CD14-positive monocyte (primary cell): ENCODE measurements around the gene TBC1D12. TPM values are rescaled to one million over a fixed set of nuclear protein-coding genes. Genes with fewer than 3 reads are reported as not detected.

ENCODE experiments used
- DNase-seq, 3 donors: peaks; one replicate each; pipeline ENCODE4 v3.0.0-alpha.2; 2011 to 2022
- H2AFZ ChIP-seq: 2 replicates; pipeline ENCODE4 v1.6.0; 2012; ENCODE audit warnings: mild to moderate bottlenecking, low read depth, low read length, inconsistent platforms; ENCODE audit not compliant: insufficient read depth, poor library complexity, severe bottlenecking
- H3K27ac ChIP-seq, 2 donors: 1 replicate in 1 of 2; 2 replicates in 1 of 2; pipeline ENCODE4 v1.5.1; 2012 to 2013; ENCODE audit warnings: low read length in 2 of 2, control low read depth in 1 of 2, inconsistent platforms in 1 of 2, low read depth in 1 of 2, mild to moderate bottlenecking in 1 of 2
- H3K27me3 ChIP-seq, 2 donors: one replicate each; pipeline versions ENCODE4 v1.6.0 to v1.6.1; 2011 to 2013; ENCODE audit warnings: low read length in 2 of 2; ENCODE audit not compliant: control insufficient read depth in 2 of 2, insufficient read depth in 2 of 2
- H3K36me3 ChIP-seq, 2 donors: replicated peaks in 1 of 2; 1 replicate in 1 of 2; 2 replicates in 1 of 2; pipeline versions ENCODE4 v1.5.1 to v1.6.1; 2012 to 2013; ENCODE audit warnings: low read length in 2 of 2, control low read depth in 1 of 2, inconsistent platforms in 1 of 2, mild to moderate bottlenecking in 1 of 2; ENCODE audit not compliant: insufficient read depth in 2 of 2, control insufficient read depth in 1 of 2
- H3K4me1 ChIP-seq, 2 donors: 1 replicate in 1 of 2; 2 replicates in 1 of 2; pipeline versions ENCODE4 v1.5.1 to v1.6.1; 2012 to 2013; ENCODE audit warnings: low read length in 2 of 2, control low read depth in 1 of 2, inconsistent platforms in 1 of 2, mild to moderate bottlenecking in 1 of 2, moderate library complexity in 1 of 2; ENCODE audit not compliant: insufficient read depth in 2 of 2, control insufficient read depth in 1 of 2
- H3K4me2 ChIP-seq: replicated peaks from 2 replicates; pipeline ENCODE3; 2012; ENCODE audit warnings: low read length, moderate library complexity, mild to moderate bottlenecking; ENCODE audit not compliant: poor library complexity, severe bottlenecking; ENCODE audit errors: extremely low read depth
- H3K4me3 ChIP-seq, 3 experiments: fragments of 200-600 bp in 1 of 3; sonication (generic) in 1 of 3; replicated peaks in 1 of 3; 1 replicate in 2 of 3; 2 replicates in 1 of 3; pipeline ENCODE4 v1.5.1; 2011 to 2013; ENCODE audit warnings: low read length in 3 of 3, mild to moderate bottlenecking in 3 of 3, control low read depth in 2 of 3, low read depth in 2 of 3, inconsistent platforms in 1 of 3, moderate library complexity in 1 of 3
- H3K79me2 ChIP-seq: 2 replicates; pipeline ENCODE4 v1.6.0; 2012; ENCODE audit warnings: mild to moderate bottlenecking, control low read depth, inconsistent platforms, low read length, moderate library complexity; ENCODE audit not compliant: insufficient read depth
- H3K9ac ChIP-seq: 2 replicates; pipeline ENCODE4 v1.6.0; 2017; ENCODE audit warnings: low read length, mild to moderate bottlenecking; ENCODE audit not compliant: insufficient read depth, poor library complexity, severe bottlenecking
- H3K9me3 ChIP-seq, 2 donors: replicated peaks in 1 of 2; 1 replicate in 1 of 2; 2 replicates in 1 of 2; pipeline versions ENCODE4 v1.5.1 to v1.6.1; 2012 to 2013; ENCODE audit warnings: low read length in 2 of 2, control low read depth in 1 of 2; ENCODE audit not compliant: control insufficient read depth in 1 of 2, insufficient read depth in 1 of 2
- H4K20me1 ChIP-seq: 2 replicates; pipeline ENCODE4 v1.6.0; 2012; ENCODE audit warnings: mild to moderate bottlenecking, low read length, control low read depth, moderate library complexity; ENCODE audit not compliant: insufficient read depth
- H3K27ac Mint-ChIP-seq, 7 donors: one replicate each; pipeline ENCODE4 v1.8.0; 2020; ENCODE audit warnings: mild to moderate bottlenecking in 7 of 7, mixed read lengths in 7 of 7, moderate library complexity in 6 of 7, inconsistent platforms in 2 of 7
- H3K27me3 Mint-ChIP-seq, 3 donors: one replicate each; pipeline ENCODE4 v1.8.0; 2021 to 2022; ENCODE audit warnings: low read depth in 3 of 3, mild to moderate bottlenecking in 3 of 3, mixed read lengths in 3 of 3, moderate library complexity in 3 of 3, inconsistent platforms in 1 of 3
- H3K36me3 Mint-ChIP-seq, 2 donors: one replicate each; pipeline ENCODE4 v1.8.0; 2020; ENCODE audit warnings: mixed read lengths in 2 of 2, inconsistent platforms in 1 of 2, mild to moderate bottlenecking in 1 of 2
- H3K4me1 Mint-ChIP-seq: one replicate; pipeline ENCODE4 v1.8.0; 2020; ENCODE audit warnings: mild to moderate bottlenecking, mixed read lengths
- H3K4me3 Mint-ChIP-seq, 2 donors: one replicate each; pipeline ENCODE4 v1.8.0; 2020; ENCODE audit warnings: mild to moderate bottlenecking in 2 of 2, mixed read lengths in 2 of 2, moderate library complexity in 1 of 2
- H3K9me3 Mint-ChIP-seq, 7 donors: one replicate each; pipeline ENCODE4 v1.8.0; 2020 to 2022; ENCODE audit warnings: mixed read lengths in 7 of 7, mild to moderate bottlenecking in 6 of 7, moderate library complexity in 6 of 7, inconsistent platforms in 2 of 7
- CTCF ChIP-seq: fragments of 200-600 bp; IDR thresholded peaks from one replicate; pipeline ENCODE4 v1.8.0; 2022; ENCODE audit warnings: antibody characterized with exemption, mild to moderate bottlenecking
- WGBS: methylation state at CpG from one replicate; pipeline ENCODE4 v1.1.5; 2013; ENCODE audit warnings: missing lambda C conversion rate; ENCODE audit not compliant: insufficient coverage; 5-methylcytosine and 5-hydroxymethylcytosine counted together
- intact Hi-C, 2 donors: fragments of 100-400 bp; cut with micrococcal nuclease; formaldehyde crosslinking; loops; one replicate each; pipeline versions ENCODE4 v1.15.0 to v1.15.1; 2023
- polyA plus RNA-seq, 3 donors: library from polyadenylated mRNA; depleted of rRNA in 1 of 3; unstranded in 2 of 3; stranded (reverse) in 1 of 3; fragments of 300-500 nt in 2 of 3; fragments of >200 nt in 1 of 3; fragmentation: Illumina TruSeq in 2 of 3; gene quantifications; 1 replicate in 2 of 3; 2 replicates in 1 of 3; pipeline ENCODE4 v1.2.3, GENCODE V29; 2012 to 2021

Gene TBC1D12
- polyA plus RNA-seq, 3 donors, result 3.1 to 10.5 (median 3.4) TPM

DNA sequence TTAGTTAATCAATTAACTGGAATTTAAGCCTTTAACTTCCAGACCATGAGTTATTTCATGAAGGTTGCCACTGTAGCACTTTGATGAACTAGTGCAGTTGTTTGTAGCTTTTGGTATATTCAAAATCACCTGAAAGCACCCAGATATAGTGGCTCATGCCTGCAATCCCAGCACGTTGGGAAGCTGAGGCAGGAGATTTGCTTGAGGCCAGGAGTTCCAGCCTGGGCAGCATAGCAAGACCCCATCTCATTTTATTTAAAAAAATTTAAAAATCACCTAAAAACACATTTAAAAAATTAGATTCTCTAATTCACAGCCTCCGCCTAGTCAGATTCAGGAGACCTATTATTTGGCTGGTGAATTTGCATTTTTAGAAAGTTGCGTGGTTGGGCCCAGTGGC is 9.0 kb downstream of the TBC1D12 start:
- H3K27ac ChIP-seq, result no peak overlapping the region
- H3K4me1 Mint-ChIP-seq, result no peaks in the 10 kb centered on the region
- no CpG with 5 or more reads among the region's 3 CpGs for WGBS
- H3K4me3 ChIP-seq, result no peak overlapping the region
- H2AFZ ChIP-seq, result no peak overlapping the region
- intact Hi-C loops, result no loop called here
- H3K4me3 Mint-ChIP-seq, result no peak overlapping the region
- TF ChIP-seq CTCF, result no peak
- H3K36me3 ChIP-seq, result no peaks in the 10 kb centered on the region
- H3K36me3 Mint-ChIP-seq, result peaks cover 0 to 2% of the 10 kb centered on the region in 2 donors
- no peak overlapping the region for H3K27ac Mint-ChIP-seq
- no peaks in the 10 kb centered on the region for H3K9me3 Mint-ChIP-seq
- peaks cover 94% of the 10 kb centered on the region for H4K20me1 ChIP-seq
- peaks cover 4 to 10% (median 6%) of the 10 kb centered on the region in 3 donors for H3K27me3 Mint-ChIP-seq
- H3K9ac ChIP-seq, result no peak overlapping the region
- no peaks in the 10 kb centered on the region for H3K27me3 ChIP-seq
- peaks cover 48% of the 10 kb centered on the region for H3K79me2 ChIP-seq
- no peaks in the 10 kb centered on the region for H3K4me1 ChIP-seq
- H3K4me2 ChIP-seq, result no peak overlapping the region
- no peak for DNase-seq
- no peaks in the 10 kb centered on the region for H3K9me3 ChIP-seq

DNA sequence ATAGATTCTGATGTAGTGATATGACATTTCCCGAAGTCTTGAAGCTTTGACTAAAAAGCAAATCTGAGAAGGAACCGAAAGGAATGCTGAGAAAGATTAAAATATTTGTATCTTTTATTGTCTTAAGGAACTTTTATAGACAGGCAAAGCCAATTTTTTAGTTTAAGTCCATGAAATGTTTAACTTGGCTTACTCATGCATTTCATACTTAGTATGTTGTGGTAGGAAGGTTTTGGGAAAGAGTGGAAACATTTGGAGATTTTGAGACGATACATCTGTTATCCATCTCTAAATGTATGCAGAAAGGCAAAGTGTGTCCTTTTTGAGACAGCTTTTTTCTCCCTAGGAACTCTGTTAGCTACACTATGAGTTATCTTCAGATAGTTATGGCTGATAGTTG is 10.1 kb downstream of the TBC1D12 start:
- intact Hi-C loops, result no loop called here
- Mint-ChIP-seq H3K4me3 (no peak overlapping the region), H3K27ac (no peak overlapping the region), H3K27me3 (peaks cover 2 to 16% (median 5%) of the 10 kb centered on the region in 3 donors), H3K36me3 (peaks cover 0 to 2% of the 10 kb centered on the region in 2 donors), H3K4me1 (no peaks in the 10 kb centered on the region), H3K9me3 (no peaks in the 10 kb centered on the region)
- no peak overlapping the region for H3K4me2 ChIP-seq
- no peaks in the 10 kb centered on the region for H3K9me3 ChIP-seq
- no peak overlapping the region for H3K9ac ChIP-seq
- H4K20me1 ChIP-seq, result peaks cover 94% of the 10 kb centered on the region
- no peak overlapping the region for H3K4me3 ChIP-seq
- DNase-seq, result no peak
- no peak overlapping the region for H2AFZ ChIP-seq
- no peak overlapping the region for H3K27ac ChIP-seq
- no peaks in the 10 kb centered on the region for H3K4me1 ChIP-seq
- no CpG with 5 or more reads among the region's 3 CpGs for WGBS
- peaks cover 40% of the 10 kb centered on the region for H3K79me2 ChIP-seq
- H3K27me3 ChIP-seq, result no peaks in the 10 kb centered on the region
- H3K36me3 ChIP-seq, result no peaks in the 10 kb centered on the region
- no peak for TF ChIP-seq CTCF
